Measurements from ENCODE around the gene RBM3.
"Not testable (repeated sequence)": the region's sequence is repeated elsewhere in the genome, so short reads cannot be mapped to it uniquely, and the experiment has no call there.

Gene RBM3

GRCh38 chrX:48548871-48549270 lies 25.4 kb upstream of the RBM3 start:
- TF ChIP-seq MYC (IDR thresholded peaks at IDR 0.05; ENCODE audit: low read depth, low read length) = no peak
- no peak for TF ChIP-seq POLR2A (IDR thresholded peaks at IDR 0.05; ENCODE audit: extremely low read depth, insufficient read length)
- TF ChIP-seq CTCF (IDR thresholded peaks at IDR 0.05; ENCODE audit: low read depth, low read length) = no peak
- TF ChIP-seq, protein P1, sequence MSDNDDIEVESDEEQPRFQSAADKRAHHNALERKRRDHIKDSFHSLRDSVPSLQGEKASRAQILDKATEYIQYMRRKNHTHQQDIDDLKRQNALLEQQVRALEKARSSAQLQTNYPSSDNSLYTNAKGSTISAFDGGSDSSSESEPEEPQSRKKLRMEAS (IDR thresholded peaks at IDR 0.05; ENCODE audit: low read depth, low read length) = no peak
- no peak overlapping the region for H3K4me3 ChIP-seq (ENCODE audit: low read depth, low read length)
- no peak for DNase-seq (ENCODE audit: low read depth)

- not testable (repeated sequence) for DNase-seq (ENCODE audit: low read depth); H3K4me3 ChIP-seq (ENCODE audit: low read depth, low read length)
Observed at GRCh38 chrX:48555731-48556325, 18.5 kb upstream of the RBM3 start.

GRCh38 chrX:48558271-48558670 lies 16.0 kb upstream of the RBM3 start:
- TF ChIP-seq POLR2A (IDR thresholded peaks at IDR 0.05; ENCODE audit: extremely low read depth, insufficient read length) (no peak), CTCF (IDR thresholded peaks at IDR 0.05; ENCODE audit: low read depth, low read length) (no peak), MYC (IDR thresholded peaks at IDR 0.05; ENCODE audit: low read depth, low read length) (no peak)
- TF ChIP-seq, protein P1 (IDR thresholded peaks at IDR 0.05; ENCODE audit: low read depth, low read length) = no peak
- no peak for DNase-seq (ENCODE audit: low read depth)

DNA sequence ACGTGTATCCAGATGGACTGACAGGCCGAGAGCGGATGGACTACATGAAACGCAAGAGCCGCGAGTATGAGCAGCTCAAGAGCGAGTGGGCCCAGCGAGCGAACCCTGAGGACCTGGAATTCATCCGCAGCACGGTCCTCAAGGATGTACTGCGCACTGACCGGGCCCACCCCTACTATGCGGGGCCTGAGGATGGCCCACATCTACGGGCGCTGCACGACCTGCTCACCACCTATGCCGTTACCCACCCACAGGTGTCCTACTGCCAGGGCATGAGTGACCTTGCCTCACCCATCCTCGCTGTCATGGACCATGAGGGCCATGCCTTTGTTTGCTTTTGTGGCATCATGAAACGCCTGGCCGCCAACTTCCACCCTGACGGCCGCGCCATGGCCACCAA lies 14.6 kb upstream of the RBM3 start:
- TF ChIP-seq CTCF (IDR thresholded peaks at IDR 0.05; ENCODE audit: low read depth, low read length) (no peak), MYC (IDR thresholded peaks at IDR 0.05; ENCODE audit: low read depth, low read length) (no peak), POLR2A (IDR thresholded peaks at IDR 0.05; ENCODE audit: extremely low read depth, insufficient read length) (no peak)
- TF ChIP-seq, protein P1 (IDR thresholded peaks at IDR 0.05; ENCODE audit: low read depth, low read length) = no peak
- H3K4me3 ChIP-seq (ENCODE audit: low read depth, low read length) = no peak overlapping the region
- DNase-seq (ENCODE audit: low read depth) = no peak

More at GRCh38 chrX:48558271-48558670, 16.0 kb upstream of the RBM3 start:
- no peak overlapping the region for H3K4me3 ChIP-seq (ENCODE audit: low read depth, low read length)

GRCh38 chrX:48560056-48560455 lies 14.2 kb upstream of the RBM3 start:
- no peak for TF ChIP-seq CTCF (IDR thresholded peaks at IDR 0.05; ENCODE audit: low read depth, low read length)
- TF ChIP-seq, protein P1 (IDR thresholded peaks at IDR 0.05; ENCODE audit: low read depth, low read length) = no peak
- no peak for TF ChIP-seq MYC (IDR thresholded peaks at IDR 0.05; ENCODE audit: low read depth, low read length)
- no peak for TF ChIP-seq POLR2A (IDR thresholded peaks at IDR 0.05; ENCODE audit: extremely low read depth, insufficient read length)
- no peak overlapping the region for H3K4me3 ChIP-seq (ENCODE audit: low read depth, low read length)
- DNase-seq (ENCODE audit: low read depth) = no peak

DNA sequence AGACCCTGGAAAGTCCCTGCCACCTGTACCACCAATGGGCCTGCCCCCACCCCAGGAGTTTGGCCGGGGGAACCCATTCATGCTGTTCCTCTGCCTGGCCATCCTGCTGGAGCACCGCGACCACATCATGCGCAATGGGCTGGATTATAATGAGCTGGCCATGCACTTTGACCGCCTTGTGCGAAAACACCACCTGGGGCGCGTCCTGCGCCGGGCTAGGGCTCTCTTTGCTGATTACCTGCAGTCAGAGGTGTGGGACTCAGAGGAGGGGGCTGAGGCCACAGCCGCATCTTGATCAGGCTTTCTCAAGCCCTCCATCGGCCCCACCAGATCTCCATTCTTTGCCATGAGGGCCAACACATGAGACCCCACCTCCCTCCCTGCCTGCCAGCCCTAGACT lies 13.6 kb upstream of the RBM3 start:
- no peak overlapping the region for H3K4me3 ChIP-seq (ENCODE audit: low read depth, low read length)
- no peak for DNase-seq (ENCODE audit: low read depth)
- TF ChIP-seq MYC (IDR thresholded peaks at IDR 0.05; ENCODE audit: low read depth, low read length) (no peak), POLR2A (IDR thresholded peaks at IDR 0.05; ENCODE audit: extremely low read depth, insufficient read length) (no peak), CTCF (IDR thresholded peaks at IDR 0.05; ENCODE audit: low read depth, low read length) (no peak)
- TF ChIP-seq, protein P1 (IDR thresholded peaks at IDR 0.05; ENCODE audit: low read depth, low read length) = no peak

Data from NB4 (cell line).